IMR-90 (cell line): Measurements from ENCODE around the gene ELFN2. TPM values are rescaled to one million over a fixed set of nuclear protein-coding genes. Genes with fewer than 3 reads are reported as not detected.

ENCODE experiments used
- ATAC-seq: fragments of 200-7000 bp; cut with Tn5 transposase; 2 replicates; pipeline ENCODE4 v1.9.1; 2020; ENCODE audit warnings: low read depth, mild to moderate bottlenecking, moderate library complexity
- BruUV-seq: library from RNA; stranded (reverse); fragments of 400-500 nt; replicated peaks from 2 replicates; lab custom pipeline; 2021; lab: Mats Ljungman, UMichigan
- CTCF ChIA-PET: fragments of 300-600 bp; formaldehyde crosslinking; extraction: SDS; loops from one replicate; lab custom pipeline; 2021; ENCODE audit warnings: antibody characterized with exemption; lab: Yijun Ruan, JAX
- POLR2A ChIA-PET: fragments of 300-600 bp; sonication (Branson Sonifier 250); formaldehyde crosslinking; loops from one replicate; lab custom pipeline; 2022; ENCODE audit warnings: antibody characterized with exemption; ENCODE audit not compliant: unreplicated experiment; lab: Charles Lee
- DNase-seq: peaks from one replicate; pipeline ENCODE4 v3.0.0; 2013
- H2AFZ ChIP-seq: replicated peaks from 2 replicates; pipeline ENCODE3; 2013; ENCODE audit warnings: low read length, mild to moderate bottlenecking; ENCODE audit not compliant: poor library complexity
- H2AK5ac ChIP-seq: 2 replicates; pipeline ENCODE4 v1.6.1; 2013; ENCODE audit warnings: low read depth, low read length, inconsistent platforms
- H2AK9ac ChIP-seq: replicated peaks from 2 replicates; pipeline ENCODE3; 2013; ENCODE audit warnings: mild to moderate bottlenecking, low read depth, low read length, moderate library complexity; ENCODE audit not compliant: poor library complexity
- H2BK120ac ChIP-seq: 2 replicates; pipeline ENCODE4 v1.6.1; 2013; ENCODE audit warnings: low read depth, low read length, inconsistent platforms
- H2BK15ac ChIP-seq: 3 replicates; pipeline ENCODE4 v1.6.1; 2013; ENCODE audit warnings: low read depth, low read length, inconsistent platforms
- H2BK20ac ChIP-seq: 2 replicates; pipeline ENCODE4 v1.6.1; 2013; ENCODE audit warnings: low read depth, mild to moderate bottlenecking, inconsistent platforms, low read length, moderate library complexity
- H2BK5ac ChIP-seq: 2 replicates; pipeline ENCODE4 v1.6.1; 2013; ENCODE audit warnings: mild to moderate bottlenecking, low read depth, low read length, inconsistent platforms; ENCODE audit not compliant: poor library complexity, severe bottlenecking
- H3K14ac ChIP-seq: replicated peaks from 2 replicates; pipeline ENCODE4 v1.6.1; 2013; ENCODE audit warnings: low read depth, low read length, inconsistent platforms
- H3K18ac ChIP-seq: 2 replicates; pipeline ENCODE4 v1.6.1; 2013; ENCODE audit warnings: low read depth, low read length, control low read depth
- H3K23ac ChIP-seq: 2 replicates; pipeline ENCODE4 v1.6.1; 2013; ENCODE audit warnings: low read depth, low read length, inconsistent platforms
- H3K27ac ChIP-seq: 2 replicates; pipeline ENCODE4 v1.5.1; 2013; ENCODE audit warnings: mild to moderate bottlenecking, control low read depth, low read length; ENCODE audit not compliant: insufficient read depth
- H3K27me3 ChIP-seq: 2 replicates; pipeline ENCODE4 v1.6.1; 2013; ENCODE audit warnings: low read length; ENCODE audit not compliant: control insufficient read depth, insufficient read depth
- H3K36me3 ChIP-seq: 2 replicates; pipeline ENCODE4 v1.6.1; 2013; ENCODE audit warnings: low read length, mixed read lengths; ENCODE audit not compliant: control insufficient read depth, insufficient read depth
- H3K4ac ChIP-seq: 2 replicates; pipeline ENCODE4 v1.6.1; 2013; ENCODE audit warnings: low read depth, low read length, inconsistent platforms
- H3K4me1 ChIP-seq: 2 replicates; pipeline ENCODE4 v1.6.1; 2013; ENCODE audit warnings: low read length, mixed read lengths; ENCODE audit not compliant: control insufficient read depth, insufficient read depth
- H3K4me2 ChIP-seq: 2 replicates; pipeline ENCODE4 v1.6.1; 2013; ENCODE audit warnings: low read depth, mild to moderate bottlenecking, control low read depth, low read length, moderate library complexity
- H3K4me3 ChIP-seq: 2 replicates; pipeline ENCODE4 v1.5.1; 2013; ENCODE audit warnings: low read depth, mild to moderate bottlenecking, control low read depth, low read length, moderate library complexity; ENCODE audit not compliant: insufficient read depth
- H3K56ac ChIP-seq: 2 replicates; pipeline ENCODE4 v1.6.1; 2013; ENCODE audit warnings: low read length, inconsistent platforms; ENCODE audit not compliant: insufficient read depth; ENCODE audit errors: extremely low read depth
- H3K79me1 ChIP-seq, 2 experiments: 2 replicates each; pipeline ENCODE4 v1.6.1; 2013; ENCODE audit warnings: low read length in 2 of 2, inconsistent platforms in 1 of 2, low read depth in 1 of 2
- H3K9ac ChIP-seq: 2 replicates; pipeline ENCODE4 v1.6.1; 2013; ENCODE audit warnings: low read depth, low read length, control low read depth
- H3K9me1 ChIP-seq: 2 replicates; pipeline ENCODE4 v1.6.1; 2013; ENCODE audit warnings: low read length, inconsistent platforms; ENCODE audit not compliant: insufficient read depth
- H3K9me3 ChIP-seq: 2 replicates; pipeline ENCODE4 v1.6.1; 2013; ENCODE audit warnings: low read length; ENCODE audit not compliant: control insufficient read depth, insufficient read depth
- H4K20me1 ChIP-seq: 2 replicates; pipeline ENCODE4 v1.6.1; 2013; ENCODE audit warnings: low read length, inconsistent platforms; ENCODE audit not compliant: insufficient read depth
- H4K5ac ChIP-seq: 2 replicates; pipeline ENCODE4 v1.6.1; 2013; ENCODE audit warnings: mild to moderate bottlenecking, low read depth, low read length, control low read depth
- H4K8ac ChIP-seq, 2 experiments: 2 replicates each; pipeline ENCODE4 v1.6.1; 2013; ENCODE audit warnings: low read depth in 2 of 2, low read length in 2 of 2, control low read depth in 1 of 2, inconsistent platforms in 1 of 2
- H4K91ac ChIP-seq: 2 replicates; pipeline ENCODE4 v1.6.1; 2013; ENCODE audit warnings: low read depth, low read length, inconsistent platforms; ENCODE audit not compliant: insufficient read depth
- BHLHE40 ChIP-seq: fragments of 150-350 bp; IDR thresholded peaks from 2 replicates; pipeline ENCODE4 v1.6.1; 2016; ENCODE audit warnings: mild to moderate bottlenecking, low read depth, low read length
- CEBPB ChIP-seq: IDR thresholded peaks from 2 replicates; pipeline ENCODE4 v1.6.1; 2012; ENCODE audit warnings: low read depth, low read length, improper control_type of control experiment
- CHD1 ChIP-seq: IDR thresholded peaks from 2 replicates; pipeline ENCODE4 v1.6.1; 2012; ENCODE audit warnings: low read depth, low read length, improper control_type of control experiment
- ELK1 ChIP-seq: fragments of 150-350 bp; IDR thresholded peaks from 2 replicates; pipeline ENCODE4 v1.6.1; 2016; ENCODE audit warnings: low read depth, mild to moderate bottlenecking, low read length, moderate library complexity, borderline replicate concordance
- FOS ChIP-seq: fragments of 150-350 bp; IDR thresholded peaks from 2 replicates; pipeline ENCODE4 v1.6.1; 2016; ENCODE audit warnings: low read depth, low read length
- MAZ ChIP-seq: IDR thresholded peaks from 2 replicates; pipeline ENCODE4 v1.6.1; 2012; ENCODE audit warnings: low read depth, mild to moderate bottlenecking, low read length, improper control_type of control experiment, moderate library complexity, borderline replicate concordance
- MXI1 ChIP-seq: IDR thresholded peaks from 2 replicates; pipeline ENCODE4 v1.6.1; 2012; ENCODE audit warnings: low read depth, mild to moderate bottlenecking, low read length, moderate library complexity, borderline replicate concordance
- NFE2L2 ChIP-seq: fragments of 150-350 bp; IDR thresholded peaks from 2 replicates; pipeline ENCODE4 v1.6.1; 2016; ENCODE audit warnings: low read depth, mild to moderate bottlenecking, low read length
- POLR2A ChIP-seq: IDR thresholded peaks from 2 replicates; pipeline ENCODE4 v1.6.1; 2012; ENCODE audit warnings: mild to moderate bottlenecking, low read depth, low read length
- RAD21 ChIP-seq: IDR thresholded peaks from 2 replicates; pipeline ENCODE4 v1.6.1; 2012; ENCODE audit warnings: low read length, improper control_type of control experiment
- RCOR1 ChIP-seq: IDR thresholded peaks from 2 replicates; pipeline ENCODE4 v1.6.1; 2012; ENCODE audit warnings: mild to moderate bottlenecking, low read length, improper control_type of control experiment; ENCODE audit not compliant: insufficient replicate concordance
- RFX5 ChIP-seq: IDR thresholded peaks from 2 replicates; pipeline ENCODE4 v1.8.0; 2012; ENCODE audit warnings: low read depth, mild to moderate bottlenecking, low read length, moderate library complexity
- SMC3 ChIP-seq: fragments of 150-350 bp; IDR thresholded peaks from 2 replicates; pipeline ENCODE4 v1.6.1; 2016; ENCODE audit warnings: low read depth, mild to moderate bottlenecking, antibody characterized with exemption, low read length, moderate library complexity
- USF2 ChIP-seq: fragments of 150-350 bp; IDR thresholded peaks from 2 replicates; pipeline ENCODE4 v1.6.1; 2017; ENCODE audit warnings: mild to moderate bottlenecking, antibody characterized with exemption, low read length, low read depth
- WGBS, 2 experiments: methylation state at CpG; one replicate each; pipeline versions ENCODE4 v1.1.5 to v1.1.7; 2013; ENCODE audit warnings: missing lambda C conversion rate in 2 of 2; ENCODE audit not compliant: insufficient read length in 1 of 2; ENCODE audit errors: extremely low coverage in 2 of 2; 5-methylcytosine and 5-hydroxymethylcytosine counted together
- dilution Hi-C: fragments of 300-500 bp; cut with HindIII; formaldehyde crosslinking; loops from one replicate; pipeline ENCODE4 v1.14.3; 2018; ENCODE audit warnings: low sequenced_read_pairs; ENCODE audit not compliant: unreplicated experiment
- in situ Hi-C: fragments of 300-500 bp; cut with MboI; formaldehyde crosslinking; loops from 3 replicates; pipeline ENCODE4 v1.14.3; 2019; ENCODE audit warnings: low sequenced_read_pairs, inconsistent platforms, mixed read lengths
- intact Hi-C: fragments of 100-400 bp; cut with micrococcal nuclease; formaldehyde crosslinking; loops from 2 replicates; pipeline ENCODE4 v1.10.0; 2022
- polyA plus RNA-seq, 3 experiments: library from polyadenylated mRNA; depleted of rRNA; stranded (reverse); fragments of >200 nt; gene quantifications; 2 replicates each; pipeline ENCODE4 v1.2.3, GENCODE V29; 2012; ENCODE audit warnings: low replicate concordance in 1 of 3
- total RNA-seq: library from RNA; depleted of rRNA; stranded (reverse); fragments of >200 nt; gene quantifications from 2 replicates; pipeline ENCODE4 v1.2.3, GENCODE V29; 2012
- TF ChIP-seq, protein P1 (sequence below): conservative IDR thresholded peaks from 2 replicates; pipeline ENCODE4 v1.5.1; 2012; ENCODE audit warnings: mild to moderate bottlenecking, low read depth, low read length, improper control_type of control experiment

The ELFN2 gene
- total and polyA plus RNA-seq, 2 of the 4 experiments (the other 2 are of a cell fraction) = 0.72 to 5.0 TPM

DNA sequence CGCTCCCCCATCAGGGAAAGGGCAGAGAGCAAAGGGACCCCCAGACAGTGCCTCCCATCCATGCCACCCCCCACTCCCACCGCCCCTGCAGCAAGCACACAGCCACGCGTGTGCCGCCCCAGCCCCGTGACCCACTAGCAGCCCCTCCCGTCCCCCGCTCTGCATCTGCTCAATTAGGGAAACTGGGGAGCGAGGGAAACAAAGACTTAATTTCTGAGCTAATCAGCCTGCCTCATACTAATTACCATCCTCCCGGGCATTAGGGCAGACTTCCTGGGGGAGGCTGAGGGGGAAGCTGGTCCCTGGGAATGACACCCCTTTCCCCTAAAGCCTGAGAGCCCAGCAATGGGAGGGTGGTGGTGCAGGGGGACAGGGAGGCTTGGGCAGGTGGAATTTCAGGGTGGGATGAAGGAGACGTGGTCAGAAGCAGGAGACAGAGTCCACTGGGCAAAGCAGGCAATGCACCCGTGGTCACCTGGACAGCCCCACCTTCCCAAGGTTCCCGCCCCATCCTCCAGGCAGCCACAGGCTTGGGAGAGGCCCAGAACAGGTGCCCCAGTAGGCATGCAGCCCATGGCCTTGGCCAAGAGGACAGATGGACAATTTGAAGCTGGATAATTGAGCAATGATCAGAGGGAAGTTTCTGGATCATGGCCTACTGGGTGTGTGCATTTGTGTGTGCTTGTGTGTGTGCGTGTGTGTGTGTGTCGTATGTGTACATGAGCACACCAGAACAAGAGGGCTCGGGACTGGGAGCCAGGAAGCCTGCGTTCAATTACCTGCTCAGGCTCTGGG lies 20.6 kb downstream of the ELFN2 start:
- TF ChIP-seq MXI1 (no peak), CEBPB (no peak), USF2 (no peak), FOS (no peak), SMC3 (no peak), POLR2A (no peak), ELK1 (no peak), RCOR1 (no peak), NFE2L2 (no peak), RAD21 (no peak), MAZ (no peak), RFX5 (no peak), CHD1 (no peak), BHLHE40 (no peak)
- TF ChIP-seq, protein P1, sequence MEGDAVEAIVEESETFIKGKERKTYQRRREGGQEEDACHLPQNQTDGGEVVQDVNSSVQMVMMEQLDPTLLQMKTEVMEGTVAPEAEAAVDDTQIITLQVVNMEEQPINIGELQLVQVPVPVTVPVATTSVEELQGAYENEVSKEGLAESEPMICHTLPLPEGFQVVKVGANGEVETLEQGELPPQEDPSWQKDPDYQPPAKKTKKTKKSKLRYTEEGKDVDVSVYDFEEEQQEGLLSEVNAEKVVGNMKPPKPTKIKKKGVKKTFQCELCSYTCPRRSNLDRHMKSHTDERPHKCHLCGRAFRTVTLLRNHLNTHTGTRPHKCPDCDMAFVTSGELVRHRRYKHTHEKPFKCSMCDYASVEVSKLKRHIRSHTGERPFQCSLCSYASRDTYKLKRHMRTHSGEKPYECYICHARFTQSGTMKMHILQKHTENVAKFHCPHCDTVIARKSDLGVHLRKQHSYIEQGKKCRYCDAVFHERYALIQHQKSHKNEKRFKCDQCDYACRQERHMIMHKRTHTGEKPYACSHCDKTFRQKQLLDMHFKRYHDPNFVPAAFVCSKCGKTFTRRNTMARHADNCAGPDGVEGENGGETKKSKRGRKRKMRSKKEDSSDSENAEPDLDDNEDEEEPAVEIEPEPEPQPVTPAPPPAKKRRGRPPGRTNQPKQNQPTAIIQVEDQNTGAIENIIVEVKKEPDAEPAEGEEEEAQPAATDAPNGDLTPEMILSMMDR = no peak
- H3K79me1 ChIP-seq = no peaks in the 10 kb centered on the region; a peak in 1 of 4 replicates
- H3K27me3 ChIP-seq = no peaks in the 10 kb centered on the region; the same call in 1 of the 2 replicates
- intact Hi-C loops (no loop called here), dilution Hi-C loops (no loop called here), in situ Hi-C loops (no loop called here)
- no peak overlapping the region for H3K18ac ChIP-seq
- H3K9ac ChIP-seq = no peak overlapping the region
- BruUV-seq = no TSS peak
- WGBS, 2 experiments = 80% methylated on average over 2 of the region's 17 CpGs; no CpG with 5 or more reads in 1 of the 2 experiments
- no peak overlapping the region for H2BK5ac ChIP-seq
- ChIA-PET CTCF (no interaction called here), POLR2A (no interaction called here)
- H4K5ac ChIP-seq = no peak overlapping the region
- no peak overlapping the region for H3K23ac ChIP-seq
- peaks cover 4% of the 10 kb centered on the region for H4K20me1 ChIP-seq
- H3K4ac ChIP-seq = no peak overlapping the region
- H4K8ac ChIP-seq = no peak overlapping the region
- no peak overlapping the region for H2BK20ac ChIP-seq
- H2AK5ac ChIP-seq = no peak overlapping the region
- no peak overlapping the region for H2AK9ac ChIP-seq
- no peak overlapping the region for H3K56ac ChIP-seq
- no peaks in the 10 kb centered on the region for H3K9me3 ChIP-seq
- DNase-seq (no peak), ATAC-seq (no peak)
- H2BK120ac ChIP-seq = no peak overlapping the region
- H3K4me1 ChIP-seq = peaks cover 2% of the 10 kb centered on the region; the same call in 1 of the 2 replicates
- H4K91ac ChIP-seq = no peak overlapping the region
- no peak overlapping the region for H3K27ac ChIP-seq
- no peak overlapping the region for H2AFZ ChIP-seq
- no peak overlapping the region for H3K14ac ChIP-seq
- no peak overlapping the region for H3K4me2 ChIP-seq
- H3K4me3 ChIP-seq = no peak overlapping the region
- H3K9me1 ChIP-seq = no peaks in the 10 kb centered on the region
- H3K36me3 ChIP-seq = no peaks in the 10 kb centered on the region
- no peak overlapping the region for H2BK15ac ChIP-seq
